MM.1S (cell line): Measurements from ENCODE around the gene POMC.

Source experiments
- DNase-seq: peaks from one replicate; pipeline ENCODE4 v3.0.0-alpha.2; 2015
- H2AFZ ChIP-seq: fragments of 300-600 bp; sonication (generic); 2 replicates; pipeline ENCODE4 v1.6.0; 2016; ENCODE audit warnings: antibody characterized with exemption, low read length
- H3F3A ChIP-seq: fragments of 300-600 bp; sonication (generic); 2 replicates; pipeline ENCODE4 v1.6.1; 2016; ENCODE audit warnings: mild to moderate bottlenecking, antibody characterized with exemption, low read length, moderate library complexity, mixed read lengths; ENCODE audit not compliant: insufficient read depth
- H3K27ac ChIP-seq: fragments of 300-600 bp; sonication (generic); 2 replicates; pipeline ENCODE4 v1.5.1; 2016; ENCODE audit warnings: mild to moderate bottlenecking, low read length
- H3K27me3 ChIP-seq: fragments of 300-600 bp; sonication (generic); replicated peaks from 2 replicates; pipeline ENCODE4 v1.6.0; 2016; ENCODE audit warnings: low read length; ENCODE audit not compliant: insufficient read depth
- H3K36me3 ChIP-seq: fragments of 300-600 bp; sonication (generic); replicated peaks from 2 replicates; pipeline ENCODE4 v1.6.1; 2016; ENCODE audit warnings: mild to moderate bottlenecking, low read length, mixed read lengths; ENCODE audit not compliant: insufficient read depth
- H3K4me1 ChIP-seq: fragments of 300-600 bp; sonication (generic); 2 replicates; pipeline ENCODE4 v1.6.1; 2016; ENCODE audit warnings: low read length, mixed read lengths
- H3K4me2 ChIP-seq: fragments of 300-600 bp; sonication (generic); 2 replicates; pipeline ENCODE4 v1.6.0; 2016; ENCODE audit warnings: low read depth, low read length
- H3K4me3 ChIP-seq: fragments of 300-600 bp; sonication (generic); 2 replicates; pipeline ENCODE4 v1.5.1; 2016; ENCODE audit warnings: low read length, mixed read lengths
- H3K79me2 ChIP-seq: fragments of 300-600 bp; sonication (generic); 2 replicates; pipeline ENCODE4 v1.6.1; 2016; ENCODE audit warnings: mixed run types, low read length, mixed read lengths
- H3K9ac ChIP-seq: fragments of 300-600 bp; sonication (generic); 2 replicates; pipeline ENCODE4 v1.6.1; 2016; ENCODE audit warnings: low read length, mixed read lengths
- H3K9me2 ChIP-seq: fragments of 300-600 bp; sonication (generic); replicated peaks from 2 replicates; pipeline ENCODE4 v1.6.1; 2016; ENCODE audit warnings: mild to moderate bottlenecking, low read length, mixed read lengths; ENCODE audit not compliant: insufficient read depth
- H3K9me3 ChIP-seq: fragments of 300-600 bp; sonication (generic); replicated peaks from 2 replicates; pipeline ENCODE4 v1.6.1; 2016; ENCODE audit warnings: mild to moderate bottlenecking, low read length, mixed read lengths; ENCODE audit not compliant: insufficient read depth
- H4K20me1 ChIP-seq: fragments of 300-600 bp; sonication (generic); 2 replicates; pipeline ENCODE4 v1.6.1; 2016; ENCODE audit warnings: mild to moderate bottlenecking, low read length, moderate library complexity, mixed read lengths; ENCODE audit not compliant: insufficient read depth
- CTCF ChIP-seq: fragments of 300-600 bp; sonication (generic); IDR thresholded peaks from 2 replicates; pipeline ENCODE4 v1.5.1; 2016; ENCODE audit warnings: antibody characterized with exemption, low read length, mixed read lengths
- EZH2 ChIP-seq: fragments of 300-600 bp; sonication (generic); optimal IDR thresholded peaks from 2 replicates; pipeline ENCODE3; 2017; ENCODE audit warnings: low read depth, mild to moderate bottlenecking, antibody characterized with exemption, low read length, mixed read lengths
- EZH2phosphoT487 ChIP-seq: fragments of 300-600 bp; sonication (generic); IDR thresholded peaks from 2 replicates; pipeline ENCODE4 v1.6.1; 2018; ENCODE audit warnings: antibody characterized with exemption, low read length

POMC gene

GRCh38 chr2:25115249-25115883 is 53.0 kb downstream of the POMC start:
- H3K79me2 ChIP-seq, result no peaks in the 10 kb centered on the region
- no peaks in the 10 kb centered on the region for H3K27me3 ChIP-seq
- H3K4me1 ChIP-seq, result no peaks in the 10 kb centered on the region
- H3K9me3 ChIP-seq, result no peaks in the 10 kb centered on the region
- no peak overlapping the region for H3K4me3 ChIP-seq
- H3F3A ChIP-seq, result no peaks in the 10 kb centered on the region
- no peak overlapping the region for H3K4me2 ChIP-seq
- H3K9ac ChIP-seq, result no peak overlapping the region
- no peak for TF ChIP-seq CTCF
- no peak for TF ChIP-seq EZH2
- no peak for TF ChIP-seq EZH2phosphoT487
- DNase-seq, result no peak
- no peaks in the 10 kb centered on the region for H4K20me1 ChIP-seq
- H3K36me3 ChIP-seq, result no peaks in the 10 kb centered on the region
- no peak overlapping the region for H3K27ac ChIP-seq
- H3K9me2 ChIP-seq, result no peaks in the 10 kb centered on the region
- no peak overlapping the region for H2AFZ ChIP-seq

- Histone ChIP-seq H3K9me3 (no peaks in the 10 kb centered on the region), H3K79me2 (no peaks in the 10 kb centered on the region), H3F3A (no peaks in the 10 kb centered on the region), H3K27ac (no peak overlapping the region), H3K36me3 (no peaks in the 10 kb centered on the region), H3K27me3 (no peaks in the 10 kb centered on the region), H4K20me1 (no peaks in the 10 kb centered on the region), H3K4me1 (no peaks in the 10 kb centered on the region), H2AFZ (no peak overlapping the region), H3K9ac (no peak overlapping the region), H3K9me2 (no peaks in the 10 kb centered on the region), H3K4me2 (no peak overlapping the region), H3K4me3 (no peak overlapping the region)
- TF ChIP-seq EZH2phosphoT487 (no peak), CTCF (no peak), EZH2 (no peak)
- no peak for DNase-seq
Observed at GRCh38 chr2:25112113-25112512, 56.3 kb downstream of the POMC start.
